Activated T-helper 2 cell treated with anti-CD3 and anti-CD28 coated beads, Interferon-gamma antibody, Interleukin-2, Interleukin-4, amounts not matched to agents 10 μg/mL and 5 μg/mL and 100 μg/mL, durations not matched to agents 14 hours and 24 hours and 36 hours (primary cell): ENCODE results near the gene RUSF1. TPM values are rescaled to one million over a fixed set of nuclear protein-coding genes. Genes with fewer than 3 reads are reported as not detected.

ENCODE experiments used
- DNase-seq: peaks from one replicate; pipeline ENCODE4 v3.0.0; 2021; ENCODE audit warnings: low spot score
- H3K27ac Mint-ChIP-seq: one replicate; pipeline ENCODE4 v1.8.0; 2021; ENCODE audit warnings: mixed read lengths
- H3K27me3 Mint-ChIP-seq: one replicate; pipeline ENCODE4 v1.8.0; 2021; ENCODE audit warnings: low read depth, mixed read lengths
- H3K36me3 Mint-ChIP-seq: one replicate; pipeline ENCODE4 v1.8.0; 2021; ENCODE audit warnings: low read depth, mixed read lengths
- H3K4me1 Mint-ChIP-seq: one replicate; pipeline ENCODE4 v1.8.0; 2021; ENCODE audit warnings: low read depth, mixed read lengths
- H3K4me3 Mint-ChIP-seq: one replicate; pipeline ENCODE4 v1.8.0; 2021; ENCODE audit warnings: low read depth, mild to moderate bottlenecking, moderate library complexity, mixed read lengths
- H3K9me3 Mint-ChIP-seq: one replicate; pipeline ENCODE4 v1.8.0; 2021; ENCODE audit warnings: mixed read lengths
- intact Hi-C: fragments of 100-400 bp; cut with micrococcal nuclease; formaldehyde crosslinking; loops from one replicate; pipeline ENCODE4 v1.15.1; 2023
- total RNA-seq: library from RNA; stranded (reverse); gene quantifications from 2 replicates; pipeline ENCODE4 v1.2.3, GENCODE V29; 2022

RUSF1 gene
- total RNA-seq, 1 donor from 2014 or later, result 41.2 TPM

GRCh38 chr16:31471241-31471874 is 36.8 kb downstream of the RUSF1 start:
- Mint-ChIP-seq H3K4me3 (peak overlapping the region; percentile 11), H3K27ac (no peak overlapping the region), H3K36me3 (peaks cover 8% of the 10 kb centered on the region), H3K27me3 (peaks cover 33% of the 10 kb centered on the region), H3K9me3 (no peaks in the 10 kb centered on the region), H3K4me1 (peaks cover 14% of the 10 kb centered on the region)
- intact Hi-C loops, result no loop called here
- DNase-seq, result no peak

GRCh38 chr16:31470615-31471014 is 37.6 kb downstream of the RUSF1 start:
- no peak for DNase-seq
- Mint-ChIP-seq H3K4me3 (no peak overlapping the region), H3K27me3 (peaks cover 27% of the 10 kb centered on the region), H3K4me1 (peaks cover 10% of the 10 kb centered on the region), H3K27ac (no peak overlapping the region), H3K9me3 (no peaks in the 10 kb centered on the region), H3K36me3 (peaks cover 12% of the 10 kb centered on the region)
- intact Hi-C loops, result no loop called here

GRCh38 chr16:31467858-31468257 is 40.3 kb downstream of the RUSF1 start:
- DNase-seq, result no peak
- peaks cover 18% of the 10 kb centered on the region for H3K27me3 Mint-ChIP-seq
- no peak overlapping the region for H3K4me3 Mint-ChIP-seq
- H3K36me3 Mint-ChIP-seq, result peaks cover 23% of the 10 kb centered on the region
- H3K4me1 Mint-ChIP-seq, result peaks cover 10% of the 10 kb centered on the region
- intact Hi-C loops, result no loop called here
- H3K9me3 Mint-ChIP-seq, result no peaks in the 10 kb centered on the region
- H3K27ac Mint-ChIP-seq, result no peak overlapping the region

GRCh38 chr16:31467151-31467773 is 40.9 kb downstream of the RUSF1 start:
- Mint-ChIP-seq H3K9me3 (no peaks in the 10 kb centered on the region), H3K36me3 (peaks cover 26% of the 10 kb centered on the region), H3K27ac (no peak overlapping the region), H3K4me3 (no peak overlapping the region), H3K27me3 (peaks cover 13% of the 10 kb centered on the region), H3K4me1 (peaks cover 10% of the 10 kb centered on the region)
- DNase-seq, result no peak
- intact Hi-C loops, result no loop called here

GRCh38 chr16:31466381-31466841 is 41.8 kb downstream of the RUSF1 start:
- H3K9me3 Mint-ChIP-seq, result no peaks in the 10 kb centered on the region
- H3K27ac Mint-ChIP-seq, result no peak overlapping the region
- H3K27me3 Mint-ChIP-seq, result peaks cover 10% of the 10 kb centered on the region

GRCh38 chr16:31465788-31466370 is 42.3 kb downstream of the RUSF1 start:
- peaks cover 5% of the 10 kb centered on the region for H3K27me3 Mint-ChIP-seq
- intact Hi-C loops, result no loop called here
- peaks cover 10% of the 10 kb centered on the region for H3K4me1 Mint-ChIP-seq
- no peak overlapping the region for H3K4me3 Mint-ChIP-seq
- no peak for DNase-seq
- H3K36me3 Mint-ChIP-seq, result peaks cover 26% of the 10 kb centered on the region
- H3K9me3 Mint-ChIP-seq, result no peaks in the 10 kb centered on the region
- H3K27ac Mint-ChIP-seq, result no peak overlapping the region

More at GRCh38 chr16:31466381-31466841, 41.8 kb downstream of the RUSF1 start:
- no peak for DNase-seq
- Mint-ChIP-seq H3K4me3 (no peak overlapping the region), H3K36me3 (peaks cover 26% of the 10 kb centered on the region), H3K4me1 (peaks cover 10% of the 10 kb centered on the region)
- intact Hi-C loops, result no loop called here

- Mint-ChIP-seq H3K4me1 (peaks cover 17% of the 10 kb centered on the region), H3K9me3 (no peaks in the 10 kb centered on the region), H3K27ac (no peak overlapping the region), H3K36me3 (peaks cover 26% of the 10 kb centered on the region), H3K4me3 (no peak overlapping the region), H3K27me3 (no peaks in the 10 kb centered on the region)
- intact Hi-C loops, result no loop called here
- no peak for DNase-seq
These were observed 43.4 kb downstream of the RUSF1 start for GRCh38 chr16:31464781-31465260.

GRCh38 chr16:31464348-31464769 is 43.8 kb downstream of the RUSF1 start:
- Mint-ChIP-seq H3K9me3 (no peaks in the 10 kb centered on the region), H3K36me3 (peaks cover 26% of the 10 kb centered on the region), H3K4me3 (no peak overlapping the region), H3K27me3 (no peaks in the 10 kb centered on the region), H3K4me1 (peaks cover 17% of the 10 kb centered on the region), H3K27ac (no peak overlapping the region)
- no peak for DNase-seq
- intact Hi-C loops, result no loop called here

- Mint-ChIP-seq H3K27ac (no peak overlapping the region), H3K36me3 (peaks cover 33% of the 10 kb centered on the region), H3K4me3 (no peak overlapping the region), H3K27me3 (no peaks in the 10 kb centered on the region), H3K9me3 (no peaks in the 10 kb centered on the region), H3K4me1 (peaks cover 18% of the 10 kb centered on the region)
- no peak for DNase-seq
- intact Hi-C loops, result no loop called here
These were observed 46.0 kb downstream of the RUSF1 start for GRCh38 chr16:31461921-31462804.

- H3K27ac Mint-ChIP-seq, result no peak overlapping the region
- H3K9me3 Mint-ChIP-seq, result no peaks in the 10 kb centered on the region
- no peaks in the 10 kb centered on the region for H3K27me3 Mint-ChIP-seq
- intact Hi-C loops, result no loop called here
- peaks cover 33% of the 10 kb centered on the region for H3K36me3 Mint-ChIP-seq
- peak overlapping the region; percentile 20 for H3K4me3 Mint-ChIP-seq
- no peak for DNase-seq
- H3K4me1 Mint-ChIP-seq, result peaks cover 20% of the 10 kb centered on the region
These were observed 46.8 kb downstream of the RUSF1 start for GRCh38 chr16:31461201-31461920.

GRCh38 chr16:31460582-31461002 is 47.6 kb downstream of the RUSF1 start:
- Mint-ChIP-seq H3K4me3 (peak overlapping the region; percentile 89), H3K9me3 (no peaks in the 10 kb centered on the region), H3K27ac (no peak overlapping the region), H3K4me1 (peaks cover 25% of the 10 kb centered on the region), H3K36me3 (peaks cover 35% of the 10 kb centered on the region), H3K27me3 (no peaks in the 10 kb centered on the region)
- no peak for DNase-seq
- intact Hi-C loops, result no loop called here
